Activated T-cell treated with anti-CD3 and anti-CD28 coated beads, Interleukin-2, amount 50 U/mL, for 72 hours (primary cell): ENCODE measurements around the gene TSPEAR. TPM values are rescaled to one million over a fixed set of nuclear protein-coding genes. Genes with fewer than 3 reads are reported as not detected.
A peak's percentile ranks its signal among the peaks of the same experiment; 100 is the strongest.

ENCODE experiments used
- ATAC-seq, 2 donors: fragments of 150-1000 bp; cut with Tn5 transposase; replicated peaks in 1 of 2; 2 replicates each; pipeline ENCODE4 v1.10.0; 2021; ENCODE audit warnings: moderate library complexity in 2 of 2, mild to moderate bottlenecking in 1 of 2
- DNase-seq, 2 donors: peaks; one replicate each; pipeline ENCODE4 v3.0.0; 2021 to 2022; ENCODE audit warnings: mixed read lengths in 1 of 2
- H3K27ac Mint-ChIP-seq: one replicate; pipeline ENCODE4 v1.8.0; 2022; ENCODE audit warnings: mild to moderate bottlenecking, moderate library complexity, mixed read lengths
- H3K27me3 Mint-ChIP-seq: one replicate; pipeline ENCODE4 v1.8.0; 2022; ENCODE audit warnings: low read depth, mixed read lengths
- H3K36me3 Mint-ChIP-seq, 2 donors: one replicate each; pipeline ENCODE4 v1.8.0; 2022; ENCODE audit warnings: mixed read lengths in 2 of 2, mild to moderate bottlenecking in 1 of 2; ENCODE audit not compliant: insufficient read depth in 2 of 2
- H3K4me1 Mint-ChIP-seq: one replicate; pipeline ENCODE4 v1.8.0; 2022; ENCODE audit warnings: low read depth, mixed read lengths
- H3K4me3 Mint-ChIP-seq, 2 donors: one replicate each; pipeline ENCODE4 v1.8.0; 2022; ENCODE audit warnings: mild to moderate bottlenecking in 2 of 2, mixed read lengths in 2 of 2, moderate library complexity in 2 of 2
- H3K9me3 Mint-ChIP-seq, 2 donors: one replicate each; pipeline ENCODE4 v1.8.0; 2022; ENCODE audit warnings: mixed read lengths in 2 of 2
- total RNA-seq, 2 donors: library from RNA; stranded (reverse); gene quantifications; one replicate each; pipeline ENCODE4 v1.2.3, GENCODE V29; 2022

The TSPEAR gene
- total RNA-seq, 2 donors from 2014 or later = not detected

DNA sequence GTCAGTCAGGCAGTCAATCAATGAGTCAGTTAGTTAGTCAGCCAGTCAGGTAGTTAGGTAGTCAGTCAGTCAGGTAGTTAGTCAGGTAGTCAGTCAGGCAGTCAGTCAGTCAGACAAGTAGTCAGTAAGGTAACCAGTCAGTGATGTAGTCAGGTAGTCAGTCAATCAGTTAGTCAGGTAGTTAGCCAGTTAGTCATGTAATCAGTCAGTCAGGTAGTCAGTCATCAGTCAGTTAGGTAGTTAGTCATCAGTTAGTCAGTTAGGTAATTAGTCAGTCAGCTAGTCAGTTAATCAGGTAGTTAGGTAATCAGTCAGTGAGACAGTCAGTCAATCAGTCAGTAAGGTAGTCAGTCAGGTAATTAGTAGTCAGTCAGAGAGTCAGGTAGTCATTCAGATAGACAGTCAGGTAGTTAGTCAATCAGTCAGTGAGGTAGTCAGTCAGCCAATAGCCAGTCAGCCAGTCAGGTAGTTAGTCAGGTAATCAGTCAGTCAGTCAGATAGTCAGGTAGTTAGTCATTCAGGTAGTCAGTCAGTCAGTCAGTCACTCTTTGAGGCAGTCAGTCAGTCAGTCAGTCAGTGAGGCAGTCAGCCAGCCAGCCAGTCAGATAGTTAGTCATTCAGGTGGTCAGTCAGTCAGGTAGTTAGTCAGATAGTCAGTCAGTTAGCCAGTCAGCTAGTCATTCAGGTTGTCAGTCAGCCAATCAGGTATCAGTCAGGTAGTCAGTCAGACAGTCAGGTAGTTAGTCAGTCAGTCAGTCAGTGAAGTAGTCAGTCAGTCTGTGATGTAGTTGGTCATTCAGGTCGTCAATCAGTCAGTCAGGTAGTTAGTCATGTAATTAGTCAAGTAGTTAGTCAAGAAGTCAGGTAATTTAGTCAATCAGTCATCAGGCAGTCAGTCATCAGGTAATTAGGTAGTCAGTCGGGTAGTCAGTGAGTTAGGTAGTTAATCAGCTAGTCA is 186.7 kb downstream of the TSPEAR start:
- Mint-ChIP-seq H3K27ac (no peak overlapping the region), H3K4me1 (no peaks in the 10 kb centered on the region), H3K4me3 (no peak overlapping the region), H3K27me3 (no peaks in the 10 kb centered on the region), H3K36me3 (no peaks in the 10 kb centered on the region), H3K9me3 (no peaks in the 10 kb centered on the region)
- DNase-seq (no peak), ATAC-seq (peak; percentile 54 to 61)

DNA sequence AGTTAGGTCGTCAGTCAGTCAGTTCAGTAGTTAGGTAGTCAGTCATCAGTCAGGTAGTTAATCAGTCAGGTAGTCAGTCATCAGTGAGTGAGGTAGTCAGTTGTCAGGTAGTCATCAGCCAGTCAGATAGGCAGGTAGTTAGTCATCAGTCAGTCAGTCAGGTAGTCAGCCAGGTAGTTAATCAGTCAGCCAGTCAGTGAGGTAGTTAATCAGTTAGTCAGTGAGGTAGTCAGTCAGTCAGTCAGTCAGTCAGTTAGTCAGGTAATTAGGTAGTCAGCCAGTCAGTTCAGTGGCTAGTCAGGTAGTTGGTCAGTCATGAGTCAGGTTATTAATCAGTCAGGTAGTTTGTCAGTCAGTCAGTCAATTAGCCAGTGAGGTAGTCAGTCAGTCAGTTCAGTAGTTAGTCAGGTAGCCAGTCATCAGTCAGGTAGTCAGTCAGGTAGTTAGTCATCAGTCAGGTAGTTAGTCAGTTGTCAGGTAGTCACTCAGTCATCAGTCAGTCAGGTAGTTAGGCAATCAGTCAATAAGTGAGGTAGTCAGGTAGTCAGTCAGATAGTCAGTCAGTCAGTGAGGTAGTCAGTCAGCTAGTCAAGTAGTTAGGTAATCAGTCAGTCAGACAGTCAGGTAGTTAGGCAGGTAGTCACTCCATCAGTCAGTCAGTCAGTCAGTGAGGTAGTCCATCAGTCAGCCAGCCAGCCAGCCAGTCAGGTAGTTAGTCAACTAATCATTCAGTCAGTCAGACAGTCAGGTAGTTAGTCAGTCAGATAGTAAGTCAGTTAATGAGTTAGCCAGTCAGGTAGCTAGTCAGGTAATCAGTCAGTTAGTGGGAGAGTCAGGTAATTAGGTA is 187.6 kb downstream of the TSPEAR start:
- peak; percentile 23 to 30 for ATAC-seq
- H3K4me1 Mint-ChIP-seq = no peaks in the 10 kb centered on the region
- H3K36me3 Mint-ChIP-seq = no peaks in the 10 kb centered on the region
- no peak overlapping the region for H3K4me3 Mint-ChIP-seq
- no peak overlapping the region for H3K27ac Mint-ChIP-seq
- no peak for DNase-seq
- H3K9me3 Mint-ChIP-seq = no peaks in the 10 kb centered on the region
- H3K27me3 Mint-ChIP-seq = no peaks in the 10 kb centered on the region

DNA sequence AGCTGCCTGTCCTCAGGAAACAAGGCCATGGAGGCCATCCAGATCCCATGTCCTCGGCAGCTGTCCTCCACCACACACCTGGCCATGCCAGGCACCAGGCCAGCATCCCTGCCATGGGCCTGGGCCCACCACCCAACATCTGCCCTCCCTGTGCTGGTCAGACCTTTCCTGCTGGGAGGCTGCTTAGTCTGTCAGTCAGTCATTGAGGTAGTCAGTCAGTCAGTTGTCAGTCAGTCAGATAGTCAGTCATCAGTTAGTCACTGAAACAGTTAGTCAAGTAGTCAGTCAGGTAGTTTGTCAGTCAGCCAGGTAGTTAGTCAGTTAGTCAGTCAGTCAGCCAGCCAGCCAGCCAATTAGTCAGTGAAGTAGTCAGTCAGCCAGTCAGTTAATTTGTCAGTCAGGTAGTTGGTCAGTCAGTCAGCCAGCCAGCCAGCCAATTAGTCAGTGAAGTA is 188.6 kb downstream of the TSPEAR start:
- ATAC-seq (no peak), DNase-seq (no peak)
- Mint-ChIP-seq H3K27ac (no peak overlapping the region), H3K9me3 (no peaks in the 10 kb centered on the region), H3K4me3 (no peak overlapping the region), H3K27me3 (no peaks in the 10 kb centered on the region), H3K4me1 (no peaks in the 10 kb centered on the region), H3K36me3 (no peaks in the 10 kb centered on the region)

DNA sequence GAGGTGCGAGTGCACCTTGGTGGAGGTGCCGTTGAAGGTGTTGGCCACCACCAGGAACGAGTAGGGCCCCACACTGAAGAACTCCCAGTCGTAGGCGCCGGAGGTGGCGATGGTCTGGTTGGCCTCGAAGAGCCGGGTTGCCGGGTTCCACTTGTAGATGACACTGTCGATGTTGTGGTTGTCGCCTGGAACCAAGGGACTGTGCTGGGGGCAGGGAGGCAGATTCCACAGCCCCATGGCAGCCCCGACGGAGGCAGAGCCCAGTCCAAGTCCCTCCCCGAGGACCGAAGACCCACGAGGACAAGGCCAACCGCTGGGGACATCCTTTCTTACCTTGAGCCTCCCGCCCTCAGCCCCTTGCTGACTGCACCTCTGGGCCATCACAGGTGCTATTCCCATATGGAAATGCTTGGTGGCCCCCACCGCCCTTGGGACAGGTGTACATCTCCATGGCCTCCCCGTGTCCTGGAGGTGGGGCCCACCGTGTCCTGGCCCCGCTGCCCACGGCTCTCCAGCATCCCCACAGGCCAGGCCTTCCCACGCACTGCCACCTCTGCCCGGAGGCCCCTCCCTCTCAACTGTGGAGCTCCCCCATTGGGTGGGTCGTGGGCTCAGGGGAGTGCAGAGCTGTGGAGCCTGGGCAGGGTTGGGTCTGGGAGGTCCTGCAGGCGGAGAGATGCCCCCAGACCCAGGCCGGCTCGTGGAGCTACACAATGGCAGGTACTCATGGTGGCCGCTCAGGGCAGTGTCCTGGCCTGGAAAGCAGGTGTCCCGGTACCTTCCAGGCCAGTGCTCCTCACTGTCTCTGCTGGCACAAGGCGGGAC is 189.2 kb downstream of the TSPEAR start:
- Mint-ChIP-seq H3K9me3 (no peaks in the 10 kb centered on the region), H3K27me3 (no peaks in the 10 kb centered on the region), H3K27ac (no peak overlapping the region), H3K36me3 (no peaks in the 10 kb centered on the region), H3K4me1 (no peaks in the 10 kb centered on the region), H3K4me3 (no peak overlapping the region)
- ATAC-seq (no peak), DNase-seq (no peak)

DNA sequence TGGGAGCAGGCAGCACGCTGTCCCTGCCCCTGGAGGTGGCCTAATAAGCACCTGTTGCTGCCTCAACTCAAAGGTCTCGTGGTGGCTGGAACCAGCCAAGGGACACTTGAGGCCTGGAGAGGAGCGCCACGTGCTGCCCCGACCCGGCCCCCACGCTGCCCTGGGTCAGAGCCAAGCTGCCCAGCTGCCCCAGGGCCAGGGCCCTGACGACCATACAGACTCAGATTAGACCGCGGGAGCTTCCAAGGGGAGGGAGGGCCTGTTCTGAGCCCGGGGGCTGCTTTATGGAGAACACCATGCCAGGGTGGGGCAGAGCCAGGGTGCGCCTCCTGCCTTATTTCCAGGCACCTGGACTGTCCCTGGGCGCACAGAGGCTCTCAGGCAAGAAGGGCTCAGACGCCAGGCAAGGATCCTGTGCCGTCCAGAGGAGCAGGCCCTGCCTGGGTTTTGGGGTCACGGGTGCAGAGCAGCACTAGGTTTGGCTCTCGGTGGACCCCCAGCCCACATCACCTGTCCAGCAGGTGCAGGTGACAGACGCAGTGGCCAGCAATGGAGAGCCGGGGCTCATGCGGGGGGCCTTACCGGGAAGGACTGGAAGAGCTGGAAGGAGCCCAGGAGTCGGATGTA is 190.0 kb downstream of the TSPEAR start:
- DNase-seq = no peak
- no peaks in the 10 kb centered on the region for H3K36me3 Mint-ChIP-seq
- H3K4me1 Mint-ChIP-seq = no peaks in the 10 kb centered on the region
- H3K9me3 Mint-ChIP-seq = no peaks in the 10 kb centered on the region
- ATAC-seq = no peak
- H3K4me3 Mint-ChIP-seq = no peak overlapping the region
- no peaks in the 10 kb centered on the region for H3K27me3 Mint-ChIP-seq
- H3K27ac Mint-ChIP-seq = no peak overlapping the region

DNA sequence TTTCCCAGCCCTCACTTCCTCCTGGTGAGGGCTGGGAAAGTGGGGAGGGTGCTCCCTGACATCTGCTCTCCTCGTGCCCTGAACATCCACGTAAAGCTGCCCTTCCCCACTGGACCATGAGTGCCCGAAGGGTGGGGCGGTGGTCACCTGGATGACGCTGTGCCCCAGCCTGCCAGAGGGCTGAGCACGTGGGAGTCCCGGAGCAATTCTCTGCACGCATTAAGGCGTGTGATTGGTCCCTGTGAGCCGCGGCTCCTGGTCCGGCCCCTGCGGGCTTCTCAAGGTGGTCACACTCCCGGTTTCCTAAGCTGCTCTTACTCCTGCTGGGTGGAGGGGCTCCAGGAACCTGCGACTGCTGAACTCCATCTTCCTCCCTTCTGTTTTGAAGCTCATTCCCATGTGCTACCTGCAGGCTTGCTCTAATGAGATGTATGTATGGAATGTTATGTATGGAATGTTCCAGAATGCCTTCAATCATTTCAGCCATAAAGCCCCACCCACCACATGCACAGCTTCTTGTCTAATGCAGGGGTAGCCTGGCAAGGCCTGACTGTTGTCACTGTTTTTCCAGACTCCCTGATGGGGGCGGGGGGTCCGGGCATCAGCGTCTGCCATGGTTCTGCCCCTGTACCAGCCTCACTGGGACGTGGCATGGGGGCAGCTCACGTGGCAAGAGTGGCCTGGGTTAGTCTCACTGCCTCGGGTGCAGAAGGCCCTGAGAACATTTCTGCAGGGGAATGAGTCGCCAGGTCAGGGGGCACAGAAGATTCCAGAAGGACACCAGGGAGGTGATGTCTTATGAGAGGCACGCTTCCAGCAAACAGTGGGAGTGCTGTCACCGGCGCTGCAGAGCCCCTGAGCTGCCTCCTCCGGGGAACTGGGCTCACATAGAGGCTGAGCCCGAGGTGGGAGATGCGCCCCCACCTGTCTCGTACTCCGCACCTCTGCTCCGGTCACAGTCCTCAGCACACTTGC is 190.8 kb downstream of the TSPEAR start:
- no peak overlapping the region for H3K27ac Mint-ChIP-seq
- H3K4me3 Mint-ChIP-seq = no peak overlapping the region
- no peak for ATAC-seq
- no peaks in the 10 kb centered on the region for H3K9me3 Mint-ChIP-seq
- no peaks in the 10 kb centered on the region for H3K27me3 Mint-ChIP-seq
- H3K36me3 Mint-ChIP-seq = no peaks in the 10 kb centered on the region
- DNase-seq = no peak
- H3K4me1 Mint-ChIP-seq = no peaks in the 10 kb centered on the region

DNA sequence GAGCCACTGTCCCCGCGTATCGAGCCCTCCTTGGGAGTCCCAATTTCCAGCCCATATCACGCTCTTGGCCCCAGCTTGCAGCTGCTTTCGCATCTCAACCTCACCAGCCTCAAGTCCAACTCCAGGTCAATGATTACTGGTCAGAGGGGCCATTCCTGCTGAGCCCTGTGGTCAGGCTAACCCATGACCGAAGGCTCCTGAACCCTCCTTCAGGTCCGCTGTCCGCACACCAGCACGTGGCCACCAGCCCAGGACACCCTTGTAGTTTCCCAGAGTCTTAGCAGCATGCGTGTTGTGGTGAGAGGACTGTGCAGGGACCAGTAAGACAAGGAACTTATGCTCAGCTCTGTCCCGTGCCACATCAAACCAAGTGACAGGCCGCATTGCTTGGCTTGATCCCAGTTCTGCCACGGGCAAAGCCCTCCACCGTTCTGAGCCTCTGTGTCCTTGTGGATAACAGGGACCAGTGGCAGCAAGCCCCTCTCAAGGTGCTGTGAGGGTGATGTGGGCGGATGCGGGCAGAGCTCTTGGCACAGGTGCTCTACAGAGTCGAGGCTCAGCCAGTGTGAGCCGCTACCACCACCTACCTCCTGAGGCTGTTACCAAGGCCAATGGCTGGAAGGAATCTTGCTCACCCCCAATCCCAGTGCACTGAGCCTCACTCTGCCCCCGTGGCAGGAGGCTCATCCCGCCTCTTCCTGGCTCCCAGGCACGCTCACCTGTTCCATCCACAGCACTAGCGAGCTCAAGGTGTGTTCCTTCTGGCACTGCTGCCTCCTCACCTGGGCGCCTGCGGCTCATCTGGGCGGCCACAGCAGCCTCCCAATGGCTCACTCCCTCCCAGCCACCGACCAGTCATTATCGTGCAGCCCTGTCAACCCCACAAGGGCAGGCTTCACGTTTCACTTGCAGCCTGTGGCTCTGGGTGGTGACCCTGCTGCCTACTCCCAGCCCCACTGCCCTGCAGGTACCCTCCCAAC is 191.7 kb downstream of the TSPEAR start:
- ATAC-seq (no peak), DNase-seq (no peak)
- H3K4me1 Mint-ChIP-seq = no peaks in the 10 kb centered on the region
- no peaks in the 10 kb centered on the region for H3K27me3 Mint-ChIP-seq
- H3K36me3 Mint-ChIP-seq = no peaks in the 10 kb centered on the region
- no peak overlapping the region for H3K4me3 Mint-ChIP-seq
- H3K27ac Mint-ChIP-seq = no peak overlapping the region
- H3K9me3 Mint-ChIP-seq = no peaks in the 10 kb centered on the region

DNA sequence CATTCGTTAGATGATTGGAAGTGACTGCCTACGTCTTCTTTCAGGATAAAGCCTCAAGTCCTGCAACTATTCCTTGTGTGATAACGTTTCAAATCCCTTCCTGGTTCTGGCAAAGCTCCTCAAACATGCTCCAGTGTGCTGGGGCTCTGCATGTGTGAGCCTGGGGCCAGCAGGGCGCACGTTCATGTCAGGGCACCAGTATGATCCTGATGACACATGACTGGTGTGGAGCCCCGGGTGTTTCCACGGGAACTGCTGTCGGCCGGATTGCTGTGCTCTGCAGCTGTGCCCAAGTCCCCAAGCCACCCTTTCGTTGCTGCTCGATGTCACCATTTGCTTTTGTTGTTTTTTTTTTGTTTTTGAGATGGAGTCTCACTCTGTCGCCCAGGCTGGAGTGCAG is 192.7 kb downstream of the TSPEAR start:
- no peak for ATAC-seq
- H3K27me3 Mint-ChIP-seq = no peaks in the 10 kb centered on the region
- H3K9me3 Mint-ChIP-seq = no peaks in the 10 kb centered on the region
- DNase-seq = no peak
- no peaks in the 10 kb centered on the region for H3K4me1 Mint-ChIP-seq
- H3K4me3 Mint-ChIP-seq = no peak overlapping the region
- H3K36me3 Mint-ChIP-seq = no peaks in the 10 kb centered on the region
- no peak overlapping the region for H3K27ac Mint-ChIP-seq

DNA sequence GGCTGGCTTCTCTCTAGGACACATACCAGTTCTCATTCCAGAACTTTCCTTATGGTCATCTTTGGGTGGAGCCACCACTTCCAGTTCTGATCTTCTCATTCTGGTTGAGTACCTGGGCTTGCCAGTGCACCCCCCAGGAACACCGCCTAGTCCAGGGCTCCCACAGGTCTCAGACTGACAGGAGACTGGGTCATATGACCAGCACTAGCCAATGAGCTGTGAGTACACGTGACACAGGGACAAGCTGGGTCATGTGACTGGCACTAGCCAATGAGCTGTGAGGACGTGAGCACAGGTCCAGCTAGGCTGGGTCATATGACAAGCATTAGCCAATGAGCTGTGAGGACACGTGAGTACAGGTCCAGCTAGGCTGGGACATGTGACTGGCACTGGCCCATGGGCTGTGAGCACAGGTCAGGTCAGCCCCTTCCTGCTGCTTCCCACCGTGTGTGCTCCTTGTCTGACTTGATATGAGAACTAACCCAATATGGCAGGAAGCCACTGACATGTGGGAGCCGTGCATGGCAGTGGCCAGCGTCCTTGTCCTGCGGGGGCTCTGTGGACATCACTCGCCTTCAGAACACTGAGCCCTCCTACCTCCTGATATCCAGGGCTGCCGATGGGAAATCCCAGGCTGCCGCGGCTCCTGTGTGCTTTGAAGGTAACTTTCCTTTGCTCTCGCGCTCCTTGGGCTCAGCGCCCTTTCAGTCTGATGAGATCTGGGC is 194.0 kb downstream of the TSPEAR start:
- ATAC-seq (peak; percentile 26 to 64), DNase-seq (peak in 1 of 2 donors; percentile 15)
- Mint-ChIP-seq H3K36me3 (no peaks in the 10 kb centered on the region), H3K27ac (no peak overlapping the region), H3K27me3 (no peaks in the 10 kb centered on the region), H3K9me3 (no peaks in the 10 kb centered on the region), H3K4me3 (peak overlapping the region in 1 of 2 donors; percentile 4), H3K4me1 (no peaks in the 10 kb centered on the region)

DNA sequence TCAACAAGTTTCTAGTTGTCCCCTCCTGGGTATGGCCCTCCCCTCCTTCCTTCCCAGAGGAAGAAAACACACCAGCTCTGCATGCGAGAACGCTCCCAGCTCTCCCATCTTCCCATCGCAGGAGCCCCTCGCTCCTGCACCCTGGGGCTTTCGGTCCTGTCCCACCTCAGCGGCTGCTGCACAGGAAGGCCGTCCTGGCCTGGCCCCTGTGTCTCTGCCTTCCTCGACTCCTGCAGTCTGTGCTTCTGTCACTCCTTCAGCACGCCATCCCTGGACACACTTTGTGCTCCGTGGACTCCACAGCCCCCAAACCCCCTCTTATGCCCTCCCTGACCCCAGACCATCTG is 194.6 kb downstream of the TSPEAR start:
- no peak overlapping the region for H3K4me3 Mint-ChIP-seq
- no peaks in the 10 kb centered on the region for H3K36me3 Mint-ChIP-seq
- DNase-seq (no peak), ATAC-seq (no peak)
- no peaks in the 10 kb centered on the region for H3K4me1 Mint-ChIP-seq
- no peak overlapping the region for H3K27ac Mint-ChIP-seq
- H3K9me3 Mint-ChIP-seq = no peaks in the 10 kb centered on the region
- no peaks in the 10 kb centered on the region for H3K27me3 Mint-ChIP-seq
